Uterus (tissue), 4 donors: ENCODE results near the gene PDE4B. TPM values are rescaled to one million over a fixed set of nuclear protein-coding genes. Genes with fewer than 3 reads are reported as not detected.

ENCODE experiments used
- DNase-seq, 2 donors: peaks; one replicate each; pipeline ENCODE4 v3.0.0-alpha.2; 2019 to 2020
- H3K27ac ChIP-seq, 2 donors: fragments of 200-600 bp; sonication (generic); 1 replicate in 1 of 2; 2 replicates in 1 of 2; pipeline ENCODE4 v1.5.1; 2016 to 2018
- H3K27me3 ChIP-seq, 2 donors: fragments of 200-600 bp; sonication (generic); one replicate each; pipeline ENCODE4 v1.5.1; 2018 to 2019; ENCODE audit warnings: control low read depth in 1 of 2
- H3K36me3 ChIP-seq, 2 donors: fragments of 200-600 bp; sonication (generic); one replicate each; pipeline ENCODE4 v1.5.1; 2019; ENCODE audit warnings: control low read depth in 1 of 2
- H3K4me1 ChIP-seq, 2 donors: fragments of 200-600 bp; sonication (generic); one replicate each; pipeline ENCODE4 v1.5.1; 2018 to 2019; ENCODE audit warnings: control low read depth in 1 of 2
- H3K4me3 ChIP-seq, 2 donors: fragments of 200-600 bp; sonication (generic); 1 replicate in 1 of 2; 2 replicates in 1 of 2; pipeline ENCODE4 v1.5.1; 2018 to 2019; ENCODE audit warnings: mild to moderate bottlenecking in 1 of 2
- H3K9me3 ChIP-seq, 2 donors: fragments of 200-600 bp; sonication (generic); one replicate each; pipeline ENCODE4 v1.5.1; 2019; ENCODE audit warnings: control low read depth in 1 of 2
- CTCF ChIP-seq, 4 experiments: fragments of 200-600 bp in 2 of 4; fragments of 450-650 bp in 2 of 4; sonication (generic) in 2 of 4; IDR thresholded peaks; one replicate each; pipeline ENCODE4 v1.5.1; 2016 to 2019; ENCODE audit warnings: antibody characterized with exemption in 4 of 4, mild to moderate bottlenecking in 2 of 4, moderate library complexity in 1 of 4
- POLR2A ChIP-seq, 2 donors: fragments of 450-650 bp; IDR thresholded peaks; one replicate each; pipeline ENCODE4 v1.6.1; 2016; ENCODE audit warnings: antibody characterized with exemption in 2 of 2, mild to moderate bottlenecking in 1 of 2, moderate library complexity in 1 of 2
- intact Hi-C: fragments of 100-400 bp; cut with DNase I; formaldehyde crosslinking; loops from one replicate; pipeline ENCODE4 v1.15.1; 2023; ENCODE audit warnings: low total_unique reads
- total RNA-seq, 4 donors: library from RNA; depleted of rRNA in 3 of 4; stranded (reverse); fragments of >200 nt in 3 of 4; gene quantifications; one replicate each; pipeline versions ENCODE4 v1.1.0 to v1.2.4, GENCODE V29; 2014 to 2023
- donor health status: DM: yes; HTN: yes; CAD: no.

PDE4B gene
- total RNA-seq, 4 donors from 2014 or later = 6.9 to 22.9 (median 17.8) TPM

- H3K4me3 ChIP-seq = no peak overlapping the region
- H3K27ac ChIP-seq = peak overlapping the region in 1 of 2 donors; percentile 16
- peaks cover 0 to 5% of the 10 kb centered on the region in 2 donors for H3K4me1 ChIP-seq
- intact Hi-C loops = no loop called here
- DNase-seq = no peak
- no peaks in the 10 kb centered on the region for H3K9me3 ChIP-seq
- H3K27me3 ChIP-seq = no peaks in the 10 kb centered on the region
- TF ChIP-seq CTCF (IDR thresholded peaks at IDR 0.05) = no peak
- no peak for TF ChIP-seq POLR2A (IDR thresholded peaks at IDR 0.05)
- no peaks in the 10 kb centered on the region for H3K36me3 ChIP-seq
These were observed 474.7 kb downstream of the PDE4B start for GRCh38 chr1:66267201-66267940.

GRCh38 chr1:66269222-66269621 lies 476.5 kb downstream of the PDE4B start:
- TF ChIP-seq CTCF (IDR thresholded peaks at IDR 0.05) = no peak
- no peak for TF ChIP-seq POLR2A (IDR thresholded peaks at IDR 0.05)
- DNase-seq = no peak
- peaks cover 0 to 5% of the 10 kb centered on the region in 2 donors for H3K4me1 ChIP-seq
- intact Hi-C loops = no loop called here
- H3K36me3 ChIP-seq = no peaks in the 10 kb centered on the region
- H3K27me3 ChIP-seq = no peaks in the 10 kb centered on the region
- peak overlapping the region; percentile 57 to 94 for H3K27ac ChIP-seq
- H3K4me3 ChIP-seq = no peak overlapping the region
- H3K9me3 ChIP-seq = no peaks in the 10 kb centered on the region

- TF ChIP-seq CTCF (IDR thresholded peaks at IDR 0.05) = no peak
- no peak for TF ChIP-seq POLR2A (IDR thresholded peaks at IDR 0.05)
These were observed 477.6 kb downstream of the PDE4B start for GRCh38 chr1:66270119-66270812.

GRCh38 chr1:66271216-66271903 lies 478.7 kb downstream of the PDE4B start:
- peaks cover 0 to 5% of the 10 kb centered on the region in 2 donors for H3K4me1 ChIP-seq

More at GRCh38 chr1:66270119-66270812, 477.6 kb downstream of the PDE4B start:
- no peaks in the 10 kb centered on the region for H3K27me3 ChIP-seq
- H3K4me3 ChIP-seq = no peak overlapping the region
- peaks cover 0 to 5% of the 10 kb centered on the region in 2 donors for H3K4me1 ChIP-seq
- peak; percentile 47 to 60 for DNase-seq
- intact Hi-C loops = loop anchor here (10.0 kb wide), 1 partner anchor 65 kb away; no protein-coding TSS in a partner anchor
- H3K9me3 ChIP-seq = no peaks in the 10 kb centered on the region
- H3K27ac ChIP-seq = peak overlapping the region; percentile 57 to 94
- no peaks in the 10 kb centered on the region for H3K36me3 ChIP-seq

More at GRCh38 chr1:66271216-66271903, 478.7 kb downstream of the PDE4B start:
- no peak for TF ChIP-seq CTCF (IDR thresholded peaks at IDR 0.05)
- TF ChIP-seq POLR2A (IDR thresholded peaks at IDR 0.05) = peak; percentile 37 to 41
- H3K9me3 ChIP-seq = no peaks in the 10 kb centered on the region
- H3K4me3 ChIP-seq = no peak overlapping the region
- no peaks in the 10 kb centered on the region for H3K27me3 ChIP-seq
- intact Hi-C loops = loop anchor here (10.0 kb wide), 1 partner anchor 63 kb away; no protein-coding TSS in a partner anchor
- no peaks in the 10 kb centered on the region for H3K36me3 ChIP-seq
- peak; percentile 86 to 94 for DNase-seq
- H3K27ac ChIP-seq = peak overlapping the region; percentile 85 to 94
